HEK293 (cell line): ENCODE measurements around the gene LRRN2.

Source experiments
- GLI2 ChIP-seq: fragments of 450-650 bp; formaldehyde crosslinking; IDR thresholded peaks from 2 replicates; pipeline ENCODE4; 2017; ENCODE audit warnings: missing biosample characterization, missing genetic modification characterization, low read depth, borderline replicate concordance
- KLF1 ChIP-seq: fragments of 450-650 bp; formaldehyde crosslinking; IDR thresholded peaks from 2 replicates; pipeline ENCODE4 v1.5.1; 2016; ENCODE audit warnings: missing biosample characterization, missing genetic modification characterization
- OSR2 ChIP-seq: fragments of 450-650 bp; formaldehyde crosslinking; IDR thresholded peaks from 2 replicates; pipeline ENCODE4 v1.5.1; 2016; ENCODE audit warnings: missing biosample characterization, missing genetic modification characterization

Gene LRRN2

GRCh38 chr1:204568576-204569315 lies 116.8 kb downstream of the LRRN2 start (continued):
- no peak for TF ChIP-seq GLI2 (tag by site-specific recombination)
- TF ChIP-seq KLF1 (tag by site-specific recombination) = no peak
- no peak for TF ChIP-seq OSR2 (tag by site-specific recombination)
